Measurements from ENCODE around the gene DLST.

DNA sequence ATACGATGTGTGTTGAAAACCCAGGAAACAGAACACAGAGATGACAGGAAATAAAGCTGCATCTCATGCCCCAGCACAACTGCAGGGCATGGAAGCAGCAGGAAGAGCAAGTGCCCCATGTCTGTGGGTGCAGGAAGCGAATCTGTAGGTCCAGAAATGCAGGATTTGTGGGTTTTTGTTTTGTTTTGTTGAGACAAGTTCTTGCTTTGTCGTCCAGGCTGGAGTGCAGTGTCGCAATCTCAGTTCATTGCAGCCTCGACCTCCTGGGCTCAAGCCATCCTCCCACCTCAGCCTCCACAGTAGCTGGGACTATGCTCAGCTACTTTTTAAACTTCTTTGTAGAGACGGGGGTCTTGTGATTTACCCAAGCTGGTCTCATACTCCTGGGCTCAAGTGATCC is 47.5 kb downstream of the DLST start:
- TF ChIP-seq, protein P1, sequence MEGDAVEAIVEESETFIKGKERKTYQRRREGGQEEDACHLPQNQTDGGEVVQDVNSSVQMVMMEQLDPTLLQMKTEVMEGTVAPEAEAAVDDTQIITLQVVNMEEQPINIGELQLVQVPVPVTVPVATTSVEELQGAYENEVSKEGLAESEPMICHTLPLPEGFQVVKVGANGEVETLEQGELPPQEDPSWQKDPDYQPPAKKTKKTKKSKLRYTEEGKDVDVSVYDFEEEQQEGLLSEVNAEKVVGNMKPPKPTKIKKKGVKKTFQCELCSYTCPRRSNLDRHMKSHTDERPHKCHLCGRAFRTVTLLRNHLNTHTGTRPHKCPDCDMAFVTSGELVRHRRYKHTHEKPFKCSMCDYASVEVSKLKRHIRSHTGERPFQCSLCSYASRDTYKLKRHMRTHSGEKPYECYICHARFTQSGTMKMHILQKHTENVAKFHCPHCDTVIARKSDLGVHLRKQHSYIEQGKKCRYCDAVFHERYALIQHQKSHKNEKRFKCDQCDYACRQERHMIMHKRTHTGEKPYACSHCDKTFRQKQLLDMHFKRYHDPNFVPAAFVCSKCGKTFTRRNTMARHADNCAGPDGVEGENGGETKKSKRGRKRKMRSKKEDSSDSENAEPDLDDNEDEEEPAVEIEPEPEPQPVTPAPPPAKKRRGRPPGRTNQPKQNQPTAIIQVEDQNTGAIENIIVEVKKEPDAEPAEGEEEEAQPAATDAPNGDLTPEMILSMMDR (conservative IDR thresholded peaks at IDR 0.05; ENCODE audit: low read length): no peak
- no peak for TF ChIP-seq EZH2phosphoT487 (IDR thresholded peaks at IDR 0.05; ENCODE audit: borderline replicate concordance, low read depth, low read length)

Measured in OCI-LY7 (cell line).